Hippocampal formation (tissue), 2 donors: ENCODE measurements around the gene AP2M1.

ENCODE experiments used
- DNase-seq, 2 donors: peaks; one replicate each; lab custom pipeline; 2025; lab: John Stamatoyannopoulos, UW

AP2M1 gene

DNA sequence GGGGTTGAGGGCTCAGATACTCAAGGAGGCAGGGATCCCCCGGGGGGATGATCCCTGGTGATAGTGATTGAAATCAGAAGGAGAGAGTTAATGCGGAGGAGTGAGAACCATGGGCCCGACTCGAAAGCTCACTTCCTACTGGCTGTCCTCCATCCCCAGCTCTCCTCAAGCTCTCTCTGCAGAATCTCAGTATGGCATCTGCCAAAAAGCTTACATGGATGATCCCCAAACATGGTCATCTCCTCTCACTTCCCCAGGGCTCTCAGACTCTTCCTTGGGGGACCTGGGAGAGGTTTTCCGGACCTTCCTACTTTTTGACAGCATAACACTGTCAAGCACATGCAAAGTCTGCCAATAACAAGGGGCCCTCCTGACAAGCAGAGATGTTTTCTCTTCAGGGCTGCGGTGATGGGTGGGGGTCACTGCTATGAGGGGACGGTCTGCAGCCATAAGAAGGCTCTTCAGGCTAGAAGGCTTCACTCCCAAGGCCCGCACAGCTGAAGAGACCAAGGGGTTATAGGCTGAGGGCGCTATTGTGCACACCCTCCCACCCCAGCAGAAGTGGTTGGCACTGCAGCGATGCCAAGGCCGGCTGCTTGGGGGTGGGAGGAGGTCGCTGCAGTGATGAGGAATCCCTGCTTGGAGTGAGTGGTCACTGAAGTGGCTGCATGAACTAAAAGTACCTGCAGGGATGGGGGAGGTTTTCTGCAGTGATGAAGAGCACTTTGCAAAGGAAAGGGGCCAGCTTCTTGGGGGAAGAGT, 53.9 kb downstream of the AP2M1 start:
- DNase-seq = no peak

- peak in 1 of 2 donors; percentile 15 for DNase-seq
These were observed 54.9 kb downstream of the AP2M1 start, which contains the start of gene VWA5B2 for GRCh38 chr3:184229394-184230080. VWA5B2 (plus strand) TSS chr3:184229585; CDS start chr3:184230529, 944 bp downstream.

DNA sequence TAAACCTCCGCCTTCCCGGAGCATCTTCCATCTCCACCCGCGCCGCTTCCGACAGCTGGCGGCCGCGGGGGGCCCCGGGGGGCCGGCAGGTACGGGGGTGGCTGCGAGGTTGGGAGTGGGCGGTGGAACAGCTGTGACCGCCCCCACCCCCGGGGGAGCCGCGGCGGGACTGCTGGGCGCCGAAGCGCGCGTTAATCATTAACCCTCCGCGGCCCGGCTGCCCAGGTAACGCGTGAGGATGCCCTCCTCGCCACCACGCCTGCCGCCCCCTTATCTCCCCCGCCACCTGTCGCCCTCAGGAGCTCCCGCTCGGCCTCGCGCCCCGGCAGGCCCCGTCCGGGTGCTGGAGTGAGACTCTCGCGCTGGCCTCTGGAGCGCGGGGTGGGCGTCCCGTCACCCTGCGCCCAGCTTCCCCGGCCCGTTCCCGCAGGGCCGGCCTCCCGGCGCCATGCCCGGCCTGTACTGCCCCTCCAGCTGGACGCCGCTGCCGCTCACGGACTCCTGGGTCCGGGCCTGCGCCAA, 55.5 kb downstream of the AP2M1 start:
- DNase-seq = no peak

DNA sequence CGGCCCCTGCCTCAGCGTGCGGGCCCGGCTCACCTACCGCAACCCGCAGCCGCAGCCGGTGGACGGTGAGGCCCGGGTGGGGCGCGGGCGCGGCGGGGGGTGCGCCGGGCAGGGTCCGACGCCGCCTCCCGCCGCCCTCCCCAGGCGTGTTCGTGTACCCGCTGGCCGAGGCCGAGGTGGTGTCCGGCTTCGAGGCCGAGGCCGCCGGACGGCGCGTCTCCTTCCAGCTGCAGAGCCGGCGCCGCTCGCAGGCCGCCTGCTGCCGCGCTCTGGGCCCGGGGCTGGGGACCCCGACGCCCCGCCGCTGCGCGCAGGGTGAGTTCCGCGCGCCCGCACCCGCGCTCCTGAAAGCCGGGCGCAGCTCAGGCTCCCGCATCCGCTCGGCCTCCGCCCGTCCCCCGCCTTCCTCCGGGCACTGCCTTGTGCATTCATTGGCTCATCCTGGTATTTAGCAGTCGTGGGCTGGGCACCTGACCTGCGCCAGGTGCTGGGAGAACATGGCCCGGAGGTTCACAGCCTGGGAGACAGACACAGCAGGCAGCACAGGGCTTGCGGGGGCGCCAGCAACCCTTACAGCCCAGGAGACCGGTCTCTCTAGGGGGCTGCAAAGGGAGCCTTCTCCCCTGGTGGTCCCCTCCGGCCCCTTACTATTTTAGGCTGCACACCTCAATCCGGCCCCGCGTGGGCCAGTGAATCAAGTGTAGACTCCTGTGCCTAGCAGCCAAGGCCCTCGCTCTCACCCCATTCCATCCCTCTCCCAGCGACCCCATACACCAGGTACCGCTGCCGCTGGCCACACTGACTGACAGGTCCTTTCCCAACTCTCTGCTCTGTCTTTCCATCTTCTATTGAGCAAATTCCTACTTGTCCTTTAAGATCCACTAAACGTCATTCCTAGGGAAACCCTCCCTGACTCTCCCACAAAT, 56.2 kb downstream of the AP2M1 start:
- no peak for DNase-seq

DNA sequence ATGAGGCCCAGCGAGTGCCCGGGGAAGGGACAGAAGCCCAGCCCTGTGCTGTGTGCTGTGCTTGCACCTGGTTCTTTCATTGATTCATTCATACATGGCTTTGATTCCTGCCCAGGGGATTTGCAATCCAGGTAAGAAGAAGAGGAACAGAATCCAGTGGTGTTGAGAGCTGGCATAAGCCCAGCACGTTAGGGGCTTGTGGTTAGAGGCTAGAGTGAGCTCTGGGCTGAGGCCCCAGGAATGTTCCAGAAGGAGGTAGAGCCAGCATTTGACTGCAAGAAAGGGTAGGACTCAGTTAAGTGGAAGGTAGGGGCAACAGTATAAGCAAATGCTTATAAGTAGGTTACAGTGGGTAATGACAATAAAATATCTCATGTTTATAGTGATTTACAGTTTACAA, 57.0 kb downstream of the AP2M1 start:
- DNase-seq = no peak

DNA sequence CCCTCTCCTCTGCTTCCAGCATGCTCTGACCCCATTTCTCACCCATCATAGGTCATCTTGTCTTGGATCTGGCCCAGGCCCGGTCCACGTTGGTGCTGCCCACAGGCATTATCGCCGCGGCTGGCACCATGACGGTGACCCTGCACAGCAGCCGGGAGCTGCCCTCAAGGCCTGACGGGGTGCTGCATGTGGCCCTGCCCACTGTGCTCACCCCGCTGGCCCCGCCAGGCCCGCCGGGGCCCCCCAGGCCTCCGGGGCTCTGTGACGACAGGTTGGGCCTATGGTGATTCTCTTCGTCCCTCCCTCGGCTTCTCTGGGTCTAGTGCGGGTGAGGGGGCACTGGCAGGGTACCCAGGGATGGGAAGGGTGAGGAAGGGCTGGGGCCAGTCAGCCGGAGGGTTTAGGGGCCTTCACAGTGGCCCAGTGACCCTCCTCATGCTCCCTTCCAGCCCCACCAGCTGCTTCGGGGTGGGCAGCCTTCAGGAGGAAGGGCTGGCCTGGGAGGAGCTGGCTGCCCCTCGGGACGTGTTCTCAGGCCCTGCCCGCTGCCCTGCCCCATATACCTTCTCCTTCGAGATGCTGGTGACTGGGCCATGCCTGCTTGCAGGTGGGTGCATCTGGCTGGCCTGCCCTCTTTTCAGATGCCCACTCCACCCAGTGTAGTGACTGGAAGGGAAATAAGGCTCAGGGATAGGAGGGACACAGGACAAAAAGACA, 58.6 kb downstream of the AP2M1 start:
- DNase-seq = no peak
